HG03196 (cell line): ENCODE data around the gene SEC16A.

Source experiments
- ATAC-seq: cut with Tn5 transposase; IDR thresholded peaks from one replicate; pipeline ENCODE4 v1.9.1; 2021; ENCODE audit not compliant: unreplicated experiment

Gene SEC16A

GRCh38 chr9:136518623-136519022 lies 35.8 kb upstream of the SEC16A start:
- ATAC-seq = no peak

- no peak for ATAC-seq
These were observed 35.1 kb upstream of the SEC16A start for GRCh38 chr9:136517950-136518349.

- no peak for ATAC-seq
These were observed 34.3 kb upstream of the SEC16A start for GRCh38 chr9:136517012-136517743.

GRCh38 chr9:136516191-136516654 lies 33.4 kb upstream of the SEC16A start:
- no peak for ATAC-seq

GRCh38 chr9:136515276-136515675 lies 32.4 kb upstream of the SEC16A start:
- no peak for ATAC-seq

- no peak for ATAC-seq
These were observed 31.3 kb upstream of the SEC16A start for GRCh38 chr9:136514022-136514714.

GRCh38 chr9:136513191-136513590 lies 30.4 kb upstream of the SEC16A start:
- no peak for ATAC-seq

GRCh38 chr9:136512651-136513071 lies 29.8 kb upstream of the SEC16A start:
- ATAC-seq = no peak

GRCh38 chr9:136511670-136512592 lies 29.1 kb upstream of the SEC16A start:
- ATAC-seq = no peak

- no peak for ATAC-seq
These were observed 28.4 kb upstream of the SEC16A start for GRCh38 chr9:136511144-136511669.

GRCh38 chr9:136510561-136510960 lies 27.7 kb upstream of the SEC16A start:
- no peak for ATAC-seq

- no peak for ATAC-seq
These were observed 26.7 kb upstream of the SEC16A start for GRCh38 chr9:136509549-136509948.

- ATAC-seq = no peak
These were observed 26.1 kb upstream of the SEC16A start for GRCh38 chr9:136508729-136509500.

GRCh38 chr9:136507992-136508375 lies 25.1 kb upstream of the SEC16A start:
- ATAC-seq = no peak

GRCh38 chr9:136507221-136507991 lies 24.6 kb upstream of the SEC16A start:
- no peak for ATAC-seq

- no peak for ATAC-seq
These were observed 23.6 kb upstream of the SEC16A start for GRCh38 chr9:136506425-136506824.

- no peak for ATAC-seq
These were observed 22.9 kb upstream of the SEC16A start for GRCh38 chr9:136505406-136506403.
